GM12878 (cell line): ENCODE data around the gene ZDHHC11. TPM values are rescaled to one million over a fixed set of nuclear protein-coding genes. Genes with fewer than 3 reads are reported as not detected.

Experiments
- ATAC-seq: fragments of 200-7000 bp; cut with Tn5 transposase; 3 replicates; pipeline ENCODE4 v1.9.1; 2020; ENCODE audit warnings: mild to moderate bottlenecking, moderate library complexity
- BruUV-seq: library from RNA; stranded (reverse); fragments of 400-500 nt; replicated peaks from 2 replicates; lab custom pipeline; 2021; lab: Mats Ljungman, UMichigan
- CTCF ChIA-PET: fragments of 300-600 bp; sonication (Branson Sonifier 250); formaldehyde crosslinking; extraction: SDS; loops from one replicate; lab custom pipeline; 2021; ENCODE audit warnings: inconsistent platforms; lab: Yijun Ruan, JAX
- POLR2A ChIA-PET: fragments of 350-600 bp; formaldehyde crosslinking; extraction: SDS; loops from one replicate; lab custom pipeline; 2021; ENCODE audit warnings: inconsistent platforms; lab: Charles Lee
- RAD21 ChIA-PET: fragments of 300-600 bp; sonication (Branson Sonifier 250); formaldehyde crosslinking; loops from one replicate; lab custom pipeline; 2023; ENCODE audit warnings: antibody characterized with exemption; ENCODE audit not compliant: unreplicated experiment; lab: Charles Lee
- SMC1A ChIA-PET: fragments of 300-600 bp; sonication (Branson Sonifier 250); formaldehyde crosslinking; loops from one replicate; lab custom pipeline; 2023; ENCODE audit not compliant: unreplicated experiment, uncharacterized antibody; lab: Charles Lee
- DNase-seq: peaks from one replicate; pipeline ENCODE4 v3.0.0-alpha.2; 2011; ENCODE audit warnings: low read depth, low spot score
- FAIRE-seq: peaks from 3 replicates; lab custom pipeline; 2011; peaks lifted over from hg19 to GRCh38; lab: Jason Lieb, UNC
- H2AFZ ChIP-seq: 2 replicates; pipeline ENCODE4 v1.6.0; 2011; ENCODE audit warnings: low read depth, low read length, control low read depth; ENCODE audit not compliant: control insufficient read depth
- H3K27ac ChIP-seq: 2 replicates; pipeline ENCODE4 v1.5.1; 2011; ENCODE audit warnings: control low read depth; ENCODE audit not compliant: control insufficient read depth, insufficient read depth
- H3K27me3 ChIP-seq, 2 experiments: replicated peaks in 1 of 2; 2 replicates each; pipeline versions ENCODE4 v1.6.0 to v1.6.1; 2011; ENCODE audit warnings: low read length in 1 of 2; ENCODE audit not compliant: control insufficient read depth in 2 of 2, insufficient read depth in 2 of 2
- H3K36me3 ChIP-seq, 2 experiments: 2 replicates each; pipeline ENCODE4 v1.5.1; 2011; ENCODE audit warnings: low read length in 1 of 2; ENCODE audit not compliant: control insufficient read depth in 2 of 2, insufficient read depth in 2 of 2
- H3K4me1 ChIP-seq: 2 replicates; pipeline ENCODE4 v1.6.1; 2011; ENCODE audit warnings: mild to moderate bottlenecking, low read length, moderate library complexity, mixed read lengths; ENCODE audit not compliant: control insufficient read depth, insufficient read depth
- H3K4me2 ChIP-seq: 2 replicates; pipeline ENCODE4 v1.6.0; 2011; ENCODE audit warnings: control low read depth; ENCODE audit not compliant: control insufficient read depth, insufficient read depth
- H3K4me3 ChIP-seq: fragments of 200-600 bp; sonication (generic); 2 replicates; pipeline ENCODE4 v1.5.1; 2016
- H3K79me2 ChIP-seq: 2 replicates; pipeline ENCODE4 v1.6.0; 2011; ENCODE audit warnings: low read length; ENCODE audit not compliant: control insufficient read depth, insufficient read depth
- H3K9ac ChIP-seq: 2 replicates; pipeline ENCODE4 v1.8.0; 2011; ENCODE audit warnings: low read length, control low read depth, mixed read lengths; ENCODE audit not compliant: control insufficient read depth, insufficient read depth
- H3K9me3 ChIP-seq: replicated peaks from 3 replicates; pipeline ENCODE4 v1.5.1; 2011; ENCODE audit warnings: mild to moderate bottlenecking, low read length; ENCODE audit not compliant: control insufficient read depth, insufficient read depth
- H4K20me1 ChIP-seq: 2 replicates; pipeline ENCODE4 v1.6.0; 2011; ENCODE audit not compliant: control insufficient read depth, insufficient read depth
- CHD2 ChIP-seq: IDR thresholded peaks from 2 replicates; pipeline ENCODE4 v1.6.1; 2011; ENCODE audit warnings: low read depth, low read length, improper control_type of control experiment, borderline replicate concordance
- POLR2AphosphoS2 ChIP-seq: IDR thresholded peaks from 2 replicates; pipeline ENCODE4 v1.6.1; 2011; ENCODE audit warnings: low read depth, mild to moderate bottlenecking, low read length, improper control_type of control experiment, moderate library complexity
- SKIL ChIP-seq: fragments of 450-650 bp; IDR thresholded peaks from 2 replicates; pipeline ENCODE4 v1.6.1; 2017; ENCODE audit warnings: mild to moderate bottlenecking, low read depth, inconsistent platforms; ENCODE audit not compliant: poor library complexity, severe bottlenecking
- SMAD1 ChIP-seq: fragments of 450-650 bp; IDR thresholded peaks from 2 replicates; pipeline ENCODE4 v1.6.1; 2018; ENCODE audit warnings: mild to moderate bottlenecking, low read depth; ENCODE audit not compliant: partially characterized antibody
- SUZ12 ChIP-seq: fragments of 200-600 bp; sonication (generic); IDR thresholded peaks from one replicate; pipeline ENCODE4 v1.6.1; 2018; ENCODE audit warnings: antibody characterized with exemption, mild to moderate bottlenecking; ENCODE audit not compliant: unreplicated experiment
- TCF12 ChIP-seq: IDR thresholded peaks from 2 replicates; pipeline ENCODE4 v1.6.1; 2011; ENCODE audit warnings: low read depth, mild to moderate bottlenecking, low read length
- USF2 ChIP-seq: IDR thresholded peaks from 2 replicates; pipeline ENCODE4 v1.6.1; 2011; ENCODE audit warnings: low read depth, low read length, improper control_type of control experiment, borderline replicate concordance
- WRNIP1 ChIP-seq: IDR thresholded peaks from 2 replicates; pipeline ENCODE4 v1.6.1; 2011; ENCODE audit warnings: low read depth, low read length, improper control_type of control experiment, borderline replicate concordance
- WGBS: methylation state at CpG from one replicate; pipeline ENCODE4 v1.1.6; 2016; ENCODE audit warnings: low lambda C conversion rate; ENCODE audit not compliant: insufficient replicate concordance, insufficient coverage; ENCODE audit errors: missing lambda C conversion rate; 5-methylcytosine and 5-hydroxymethylcytosine counted together
- in situ Hi-C: fragments of 300-500 bp; cut with MboI; formaldehyde crosslinking; loops from 9 replicates; pipeline ENCODE4 v1.14.3; 2018; ENCODE audit warnings: mixed read lengths
- intact Hi-C: fragments of 100-400 bp; cut with micrococcal nuclease; formaldehyde crosslinking; loops from one replicate; pipeline ENCODE4 v1.14.2; 2022; ENCODE audit not compliant: unreplicated experiment
- polyA plus RNA-seq, 11 experiments: library from polyadenylated mRNA; depleted of rRNA in 4 of 11; unstranded in 6 of 11; stranded (reverse) in 5 of 11; fragments of >200 nt; fragmentation: Nextera tagmentation in 4 of 11; fragmentation: Illumina TruSeq in 1 of 11; extraction: Ambion mirVana in 4 of 11; extraction: Trizol in 1 of 11; gene quantifications; 1 replicate in 1 of 11; 2 replicates in 10 of 11; pipeline versions ENCODE4 v1.2.1 to v1.2.3, GENCODE V29; 2011 to 2016; ENCODE audit warnings: inconsistent platforms in 2 of 11, missing spikeins in 2 of 11, low read depth in 1 of 11
- total RNA-seq, 4 experiments: library from RNA; depleted of rRNA in 3 of 4; stranded (reverse); fragments of >200 nt in 3 of 4; fragmentation: Illumina TruSeq in 1 of 4; extraction: Trizol in 1 of 4; gene quantifications; 2 replicates each; pipeline versions ENCODE4 v1.2.1 to v1.2.3, GENCODE V29; 2013 to 2021

ZDHHC11 gene
- total and polyA plus RNA-seq, 10 of the 15 experiments (the other 5 are each of a cell fraction or from before 2014, with no cell fraction given): 0.04 to 1.4 (median 0.30) TPM

- FAIRE-seq (no peak), DNase-seq (no peak), ATAC-seq (no peak)
- Histone ChIP-seq H3K9me3 (no peaks in the 10 kb centered on the region; the same call in 2 of the 3 replicates), H3K4me3 (no peak overlapping the region), H2AFZ (no peak overlapping the region), H4K20me1 (no peaks in the 10 kb centered on the region), H3K9ac (no peak overlapping the region), H3K4me1 (no peaks in the 10 kb centered on the region), H3K4me2 (no peak overlapping the region), H3K79me2 (no peaks in the 10 kb centered on the region), H3K27ac (no peak overlapping the region), H3K36me3 (no peaks in the 10 kb centered on the region), H3K27me3 (no peaks in the 10 kb centered on the region)
- intact Hi-C loops: no loop called here
- ChIA-PET POLR2A (no interaction called here), RAD21 (no interaction called here), CTCF (no interaction called here), SMC1A (no interaction called here)
- no peak for TF ChIP-seq WRNIP1
- TF ChIP-seq SUZ12: no peak
- TF ChIP-seq USF2: no peak
- 53% methylated on average over 18 of the region's 18 CpGs for WGBS
- no TSS peak for BruUV-seq
- in situ Hi-C loops: no loop called here
Measured at GRCh38 chr5:765948-766631, 84.7 kb downstream of the ZDHHC11 start.

GRCh38 chr5:763998-764781, 86.6 kb downstream of the ZDHHC11 start:
- no peak overlapping the region for H3K4me2 ChIP-seq
- ChIA-PET RAD21 (no interaction called here), POLR2A (no interaction called here), SMC1A (no interaction called here), CTCF (no interaction called here)
- 69% methylated on average over 29 of the region's 31 CpGs for WGBS
- H3K4me1 ChIP-seq: no peaks in the 10 kb centered on the region
- no peaks in the 10 kb centered on the region for H3K27me3 ChIP-seq
- in situ Hi-C loops: no loop called here
- H4K20me1 ChIP-seq: no peaks in the 10 kb centered on the region
- no peak overlapping the region for H3K9ac ChIP-seq
- FAIRE-seq: no peak
- no peaks in the 10 kb centered on the region for H3K79me2 ChIP-seq
- BruUV-seq: no TSS peak
- intact Hi-C loops: no loop called here
- ATAC-seq: no peak
- no peaks in the 10 kb centered on the region; the same call in 2 of the 3 replicates for H3K9me3 ChIP-seq
- DNase-seq: no peak
- no peak overlapping the region for H2AFZ ChIP-seq
- H3K27ac ChIP-seq: no peak overlapping the region
- H3K4me3 ChIP-seq: no peak overlapping the region
- no peaks in the 10 kb centered on the region for H3K36me3 ChIP-seq
- TF ChIP-seq POLR2AphosphoS2: no peak
- TF ChIP-seq CHD2: no peak
- TF ChIP-seq TCF12: no peak
- no peak for TF ChIP-seq SMAD1
- TF ChIP-seq SKIL: no peak
